ENCODE measurements around the gene MSI2.

DNA sequence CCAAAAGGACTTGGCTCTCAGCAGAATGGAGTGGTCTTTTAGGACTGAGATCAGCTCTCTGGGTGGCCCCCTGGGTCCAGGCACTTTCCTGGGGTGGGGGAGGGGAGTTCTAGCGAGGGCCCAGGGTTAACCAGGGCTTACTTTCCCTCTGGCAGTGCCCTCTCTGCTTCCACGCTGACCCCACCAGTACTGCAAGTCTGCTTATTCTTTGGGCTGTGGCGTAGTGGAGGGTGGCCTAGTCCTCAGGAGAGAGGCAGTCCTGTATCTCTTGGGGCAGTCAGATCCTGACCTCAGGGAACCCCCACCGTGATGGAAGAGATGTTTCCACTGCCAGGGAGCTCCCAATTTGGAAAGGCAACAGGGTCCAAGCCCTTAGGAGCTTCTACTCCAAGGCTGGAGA is 409.4 kb downstream of the MSI2 start:
- TF ChIP-seq EZH2 (IDR thresholded peaks at IDR 0.05): no peak
- TF ChIP-seq POLR2AphosphoS5 (IDR thresholded peaks at IDR 0.05; ENCODE audit: borderline replicate concordance, low read depth, low read length): no peak
- TF ChIP-seq FOXP2 (optimal IDR thresholded peaks at IDR 0.05; ENCODE audit: control extremely low read depth, extremely low read length, insufficient read depth): no peak

All from SK-N-MC (cell line).